GM23338 (cell line): ENCODE measurements around the gene PLCH2.

Experiments
- CREB1 ChIP-seq: fragments of 250-450 bp; sonication (Bioruptor Pico); IDR thresholded peaks from 2 replicates; pipeline ENCODE4 v1.5.0; 2020; ENCODE audit warnings: low read depth, mild to moderate bottlenecking, moderate library complexity
- JUNB ChIP-seq: IDR thresholded peaks from one replicate; pipeline ENCODE4 v1.6.1; 2016; ENCODE audit warnings: antibody characterized with exemption; ENCODE audit not compliant: unreplicated experiment
- NANOG ChIP-seq: IDR thresholded peaks from 2 replicates; pipeline ENCODE4 v1.6.1; 2016; ENCODE audit warnings: antibody characterized with exemption, borderline replicate concordance
- POLR2AphosphoS5 ChIP-seq: IDR thresholded peaks from 2 replicates; pipeline ENCODE4 v1.6.1; 2016; ENCODE audit warnings: antibody characterized with exemption, low read depth
- TF ChIP-seq, protein P1 (sequence below), 2 experiments: fragments of 200-600 bp in 1 of 2; sonication (generic) in 1 of 2; conservative IDR thresholded peaks; 2 replicates each; pipeline versions ENCODE4 v1.5.1 to v1.6.1; 2016 to 2017; ENCODE audit warnings: antibody characterized with exemption in 2 of 2, low read depth in 2 of 2, mild to moderate bottlenecking in 2 of 2, moderate library complexity in 1 of 2

DNA sequence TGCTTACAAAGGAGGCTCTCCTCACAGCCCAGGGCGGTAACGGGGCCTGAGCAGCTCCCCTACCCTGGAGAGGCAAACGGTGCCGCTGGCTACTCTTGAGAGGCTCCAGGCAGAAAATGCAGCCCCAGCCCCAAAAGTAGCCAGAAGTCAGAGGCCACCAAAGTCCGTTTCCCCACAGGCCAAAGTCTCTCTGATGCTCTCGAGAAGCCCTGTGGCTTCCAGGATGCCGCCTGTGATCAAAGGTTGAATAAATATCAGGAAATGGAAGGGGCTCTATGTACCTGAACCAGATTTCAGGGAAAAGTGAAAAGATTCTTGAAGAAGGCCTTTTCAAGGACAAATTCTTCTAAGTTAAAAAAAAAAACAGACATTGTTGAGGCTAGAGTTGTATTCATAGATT lies 46.1 kb downstream of the PLCH2 start:
- TF ChIP-seq, protein P1, sequence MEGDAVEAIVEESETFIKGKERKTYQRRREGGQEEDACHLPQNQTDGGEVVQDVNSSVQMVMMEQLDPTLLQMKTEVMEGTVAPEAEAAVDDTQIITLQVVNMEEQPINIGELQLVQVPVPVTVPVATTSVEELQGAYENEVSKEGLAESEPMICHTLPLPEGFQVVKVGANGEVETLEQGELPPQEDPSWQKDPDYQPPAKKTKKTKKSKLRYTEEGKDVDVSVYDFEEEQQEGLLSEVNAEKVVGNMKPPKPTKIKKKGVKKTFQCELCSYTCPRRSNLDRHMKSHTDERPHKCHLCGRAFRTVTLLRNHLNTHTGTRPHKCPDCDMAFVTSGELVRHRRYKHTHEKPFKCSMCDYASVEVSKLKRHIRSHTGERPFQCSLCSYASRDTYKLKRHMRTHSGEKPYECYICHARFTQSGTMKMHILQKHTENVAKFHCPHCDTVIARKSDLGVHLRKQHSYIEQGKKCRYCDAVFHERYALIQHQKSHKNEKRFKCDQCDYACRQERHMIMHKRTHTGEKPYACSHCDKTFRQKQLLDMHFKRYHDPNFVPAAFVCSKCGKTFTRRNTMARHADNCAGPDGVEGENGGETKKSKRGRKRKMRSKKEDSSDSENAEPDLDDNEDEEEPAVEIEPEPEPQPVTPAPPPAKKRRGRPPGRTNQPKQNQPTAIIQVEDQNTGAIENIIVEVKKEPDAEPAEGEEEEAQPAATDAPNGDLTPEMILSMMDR (conservative IDR thresholded peaks at IDR 0.05; ENCODE audit: low read depth in 2 of 2), result no peak
- TF ChIP-seq CREB1 (no peak), POLR2AphosphoS5 (no peak), NANOG (no peak), JUNB (no peak)
